Measurements from ENCODE around the gene HOXD4.

The HOXD4 gene

DNA sequence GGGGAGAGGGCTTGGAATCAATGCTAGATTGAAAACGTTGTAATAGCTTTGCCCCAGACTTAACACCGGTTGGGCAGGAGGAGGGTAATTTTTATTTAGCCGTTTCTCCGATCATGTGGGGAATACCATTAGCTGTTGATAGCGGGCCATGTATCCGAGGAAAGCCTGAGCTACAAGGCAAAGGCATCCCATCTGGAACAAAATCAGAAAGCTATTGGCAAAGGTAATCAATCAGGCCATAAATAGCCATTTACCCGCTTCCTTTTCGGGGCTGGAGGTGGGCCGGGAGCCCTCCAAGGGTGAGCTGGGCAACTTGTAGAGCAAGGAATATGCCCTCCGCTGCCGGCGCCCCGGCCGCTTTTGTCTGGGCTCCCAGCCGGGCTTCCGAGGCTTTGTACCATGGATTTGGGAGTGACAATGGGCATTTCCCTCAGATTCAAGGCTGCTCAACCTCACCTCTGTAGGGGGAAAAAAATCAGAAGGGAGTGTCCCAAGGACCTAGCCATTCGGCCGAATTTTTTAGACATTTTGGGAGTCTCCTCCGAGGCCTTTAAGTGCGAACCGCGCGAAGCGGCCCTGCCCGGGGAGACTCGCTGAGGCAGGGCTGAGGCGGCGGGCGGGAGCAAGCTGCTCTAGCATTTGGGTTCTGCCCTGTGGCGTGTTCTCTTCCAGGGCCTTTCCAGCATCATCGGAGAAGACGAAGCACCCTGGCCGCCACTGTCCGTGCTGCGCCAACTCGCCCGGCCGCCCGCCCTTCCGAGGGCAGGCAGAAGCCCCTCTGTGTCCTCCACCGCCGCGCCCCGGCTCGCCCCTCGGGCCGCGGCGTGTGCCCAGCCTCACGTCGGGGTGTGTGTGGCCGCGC, 29.9 kb upstream of the HOXD4 start:
- no peak overlapping the region for H3K4me3 ChIP-seq (replicated peaks; ENCODE audit: low read depth, low read length)
- TF ChIP-seq, protein P1, sequence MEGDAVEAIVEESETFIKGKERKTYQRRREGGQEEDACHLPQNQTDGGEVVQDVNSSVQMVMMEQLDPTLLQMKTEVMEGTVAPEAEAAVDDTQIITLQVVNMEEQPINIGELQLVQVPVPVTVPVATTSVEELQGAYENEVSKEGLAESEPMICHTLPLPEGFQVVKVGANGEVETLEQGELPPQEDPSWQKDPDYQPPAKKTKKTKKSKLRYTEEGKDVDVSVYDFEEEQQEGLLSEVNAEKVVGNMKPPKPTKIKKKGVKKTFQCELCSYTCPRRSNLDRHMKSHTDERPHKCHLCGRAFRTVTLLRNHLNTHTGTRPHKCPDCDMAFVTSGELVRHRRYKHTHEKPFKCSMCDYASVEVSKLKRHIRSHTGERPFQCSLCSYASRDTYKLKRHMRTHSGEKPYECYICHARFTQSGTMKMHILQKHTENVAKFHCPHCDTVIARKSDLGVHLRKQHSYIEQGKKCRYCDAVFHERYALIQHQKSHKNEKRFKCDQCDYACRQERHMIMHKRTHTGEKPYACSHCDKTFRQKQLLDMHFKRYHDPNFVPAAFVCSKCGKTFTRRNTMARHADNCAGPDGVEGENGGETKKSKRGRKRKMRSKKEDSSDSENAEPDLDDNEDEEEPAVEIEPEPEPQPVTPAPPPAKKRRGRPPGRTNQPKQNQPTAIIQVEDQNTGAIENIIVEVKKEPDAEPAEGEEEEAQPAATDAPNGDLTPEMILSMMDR (IDR thresholded peaks at IDR 0.05; ENCODE audit: low read length, missing control alignments), result no peak
- DNase-seq (ENCODE audit: low read depth), result no peak

DNA sequence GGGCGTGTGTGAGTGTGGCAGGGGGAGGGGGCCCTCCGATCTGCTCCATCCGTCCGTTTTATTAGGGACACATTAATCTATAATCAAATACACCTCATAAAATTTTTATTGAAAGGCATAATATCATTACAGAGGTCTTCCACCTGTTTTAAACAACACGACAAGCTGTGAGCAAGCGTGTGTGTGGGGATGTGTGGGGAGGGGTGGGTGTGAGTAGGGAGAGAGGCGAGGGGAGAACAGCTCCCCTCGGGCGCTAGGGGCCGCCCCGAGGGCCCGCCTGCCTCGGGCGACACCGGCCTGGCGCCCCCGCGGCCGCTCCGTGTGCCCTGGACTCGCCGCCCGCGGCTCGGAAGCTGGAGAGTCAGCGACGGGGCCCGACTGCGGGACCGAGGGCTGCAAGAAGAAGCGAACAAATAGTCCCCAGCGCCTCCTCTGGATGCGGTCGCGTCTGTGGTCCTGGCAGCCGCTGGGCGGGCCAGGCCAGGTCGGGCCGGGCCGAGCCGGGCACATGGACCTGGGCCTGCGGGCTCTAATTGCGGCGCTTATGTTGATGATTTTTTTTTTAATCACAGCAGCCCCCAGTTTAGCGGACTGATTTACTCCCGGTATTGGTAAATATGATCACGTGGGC, 29.2 kb upstream of the HOXD4 start:
- TF ChIP-seq, protein P1 (IDR thresholded peaks at IDR 0.05; ENCODE audit: low read length, missing control alignments), result no peak
- no peak for DNase-seq (ENCODE audit: low read depth)
- H3K4me3 ChIP-seq (replicated peaks; ENCODE audit: low read depth, low read length), result no peak overlapping the region

DNA sequence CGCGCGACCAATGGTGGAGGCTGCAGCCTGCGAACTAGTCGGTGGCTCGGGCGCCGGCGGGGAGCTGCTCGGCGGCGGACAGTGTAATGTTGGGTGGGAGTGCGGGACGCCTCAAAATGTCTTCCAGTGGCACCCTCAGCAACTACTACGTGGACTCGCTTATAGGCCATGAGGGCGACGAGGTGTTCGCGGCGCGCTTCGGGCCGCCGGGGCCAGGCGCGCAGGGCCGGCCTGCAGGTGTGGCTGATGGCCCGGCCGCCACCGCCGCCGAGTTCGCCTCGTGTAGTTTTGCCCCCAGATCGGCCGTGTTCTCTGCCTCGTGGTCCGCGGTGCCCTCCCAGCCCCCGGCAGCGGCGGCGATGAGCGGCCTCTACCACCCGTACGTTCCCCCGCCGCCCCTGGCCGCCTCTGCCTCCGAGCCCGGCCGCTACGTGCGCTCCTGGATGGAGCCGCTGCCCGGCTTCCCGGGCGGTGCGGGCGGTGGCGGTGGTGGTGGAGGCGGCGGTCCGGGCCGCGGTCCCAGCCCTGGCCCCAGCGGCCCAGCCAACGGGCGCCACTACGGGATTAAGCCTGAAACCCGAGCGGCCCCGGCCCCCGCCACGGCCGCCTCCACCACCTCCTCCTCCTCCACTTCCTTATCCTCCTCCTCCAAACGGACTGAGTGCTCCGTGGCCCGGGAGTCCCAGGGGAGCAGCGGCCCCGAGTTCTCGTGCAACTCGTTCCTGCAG, 28.5 kb upstream of the HOXD4 start, which contains the start of gene HOXD9:
Gene HOXD9 (plus strand): TSS at position 37 of the 728 bp plus-strand sequence. CDS start 50 bp downstream, at position 87.
- no peak within 1 kb of the TSS for H3K4me3 ChIP-seq (replicated peaks; ENCODE audit: low read depth, low read length)
- no peak for DNase-seq (ENCODE audit: low read depth)
- TF ChIP-seq, protein P1 (IDR thresholded peaks at IDR 0.05; ENCODE audit: low read length, missing control alignments), result no peak

DNA sequence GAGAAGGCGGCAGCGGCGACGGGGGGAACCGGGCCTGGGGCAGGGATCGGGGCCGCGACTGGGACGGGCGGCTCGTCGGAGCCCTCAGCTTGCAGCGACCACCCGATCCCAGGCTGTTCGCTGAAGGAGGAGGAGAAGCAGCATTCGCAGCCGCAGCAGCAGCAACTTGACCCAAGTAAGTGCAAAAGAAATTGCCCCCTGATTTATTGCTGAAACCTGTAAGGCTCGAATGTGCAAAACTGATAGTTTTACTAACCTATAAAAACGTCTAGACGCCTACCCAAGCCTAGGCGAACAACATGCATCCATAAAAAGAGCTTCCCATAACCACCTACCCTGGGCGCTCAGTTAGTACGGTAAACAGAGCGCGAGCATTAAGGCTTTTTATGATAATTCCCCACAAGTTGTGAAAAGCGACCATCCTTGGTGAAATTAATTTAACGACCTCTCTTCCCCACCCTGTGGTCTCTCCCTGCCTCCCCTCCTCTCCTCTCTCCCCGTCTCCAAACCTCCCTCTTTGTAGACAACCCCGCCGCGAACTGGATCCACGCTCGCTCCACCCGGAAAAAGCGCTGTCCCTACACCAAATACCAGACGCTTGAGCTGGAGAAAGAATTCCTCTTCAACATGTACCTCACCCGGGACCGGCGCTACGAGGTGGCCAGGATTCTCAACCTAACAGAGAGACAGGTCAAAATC, 27.8 kb upstream of the HOXD4 start:
- H3K4me3 ChIP-seq (replicated peaks; ENCODE audit: low read depth, low read length), result no peak overlapping the region
- TF ChIP-seq, protein P1 (IDR thresholded peaks at IDR 0.05; ENCODE audit: low read length, missing control alignments), result no peak
- no peak for DNase-seq (ENCODE audit: low read depth)

DNA sequence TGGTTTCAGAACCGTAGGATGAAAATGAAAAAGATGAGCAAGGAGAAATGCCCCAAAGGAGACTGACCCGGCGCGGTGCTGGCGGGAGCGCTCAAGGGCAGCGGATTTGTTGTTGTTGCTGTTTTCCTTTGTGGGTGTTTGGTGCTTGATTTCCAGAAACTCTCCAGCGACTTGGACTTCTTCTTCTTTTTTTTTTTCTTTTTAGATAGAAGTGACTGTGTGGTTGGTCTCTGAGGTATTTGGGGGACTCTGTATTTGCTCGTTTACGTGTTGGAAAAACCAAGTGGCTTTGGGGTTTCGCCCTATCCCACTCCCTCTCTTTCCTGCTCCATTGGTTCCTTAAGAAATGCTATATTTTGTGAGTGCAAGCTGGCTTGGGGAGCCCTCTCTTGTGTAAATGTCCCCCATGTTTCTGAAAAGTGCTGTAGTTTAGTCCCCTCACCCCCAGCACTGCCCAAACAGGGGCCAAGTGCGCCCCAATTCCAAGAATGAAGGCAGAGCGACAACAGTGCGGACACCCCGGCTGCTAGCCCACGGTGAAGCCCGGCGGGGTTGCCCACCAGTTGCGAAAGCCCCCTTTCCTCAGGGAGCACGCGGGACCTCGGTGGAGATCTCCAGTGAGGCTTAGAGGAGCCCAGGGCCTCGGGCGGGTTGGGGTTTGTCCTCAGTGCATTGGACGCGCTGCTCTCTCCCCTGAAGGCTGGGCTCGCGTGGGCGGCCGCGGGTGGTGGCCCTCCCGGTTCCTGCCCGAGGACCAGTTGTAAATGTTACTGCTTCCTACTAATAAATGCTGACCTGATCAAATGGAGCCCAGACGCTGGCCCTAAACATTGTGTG, 27.0 kb upstream of the HOXD4 start:
- H3K4me3 ChIP-seq (replicated peaks; ENCODE audit: low read depth, low read length), result no peak overlapping the region
- TF ChIP-seq, protein P1 (IDR thresholded peaks at IDR 0.05; ENCODE audit: low read length, missing control alignments), result no peak
- DNase-seq (ENCODE audit: low read depth), result no peak

Data from fibroblast of pulmonary artery (primary cell).